HG03460 (cell line): ENCODE results near the gene HABP2.

ENCODE experiments used
- ATAC-seq: cut with Tn5 transposase; IDR thresholded peaks from one replicate; pipeline ENCODE4 v1.9.1; 2021; ENCODE audit not compliant: unreplicated experiment

The HABP2 gene

GRCh38 chr10:113627836-113628235 is 75.0 kb downstream of the HABP2 start:
- ATAC-seq = no peak

GRCh38 chr10:113628607-113629153 is 75.8 kb downstream of the HABP2 start:
- ATAC-seq = no peak

- no peak for ATAC-seq
Measured at GRCh38 chr10:113630929-113631533, 78.2 kb downstream of the HABP2 start.

GRCh38 chr10:113631684-113632367 is 79.0 kb downstream of the HABP2 start:
- ATAC-seq = no peak
